Measurements from ENCODE around the gene DIS3L2. TPM values are rescaled to one million over a fixed set of nuclear protein-coding genes. Genes with fewer than 3 reads are reported as not detected.

The DIS3L2 gene
- total RNA-seq, 1 donor from 2014 or later = 34.3 TPM

- H3K4me3 Mint-ChIP-seq (ENCODE audit: unreplicated experiment) = no peak overlapping the region
- no peak overlapping the region for H3K27ac Mint-ChIP-seq (ENCODE audit: unreplicated experiment)
- peak; percentile 36 for DNase-seq (ENCODE audit: extremely low spot score, unreplicated experiment)
- no peak for TF ChIP-seq CTCF (IDR thresholded peaks at IDR 0.05)
- no peaks in the 10 kb centered on the region for H3K9me3 Mint-ChIP-seq (ENCODE audit: unreplicated experiment)
- H3K27me3 Mint-ChIP-seq (ENCODE audit: unreplicated experiment) = no peaks in the 10 kb centered on the region
- no peaks in the 10 kb centered on the region for H3K4me1 Mint-ChIP-seq (ENCODE audit: unreplicated experiment)
- H3K36me3 Mint-ChIP-seq (ENCODE audit: unreplicated experiment) = peaks cover 11% of the 10 kb centered on the region
Observed at GRCh38 chr2:232219932-232220331, 258.4 kb downstream of the DIS3L2 start.

- H3K36me3 Mint-ChIP-seq (ENCODE audit: unreplicated experiment) = peaks cover 2% of the 10 kb centered on the region
- H3K4me1 Mint-ChIP-seq (ENCODE audit: unreplicated experiment) = peaks cover 2% of the 10 kb centered on the region
- no peak overlapping the region for H3K4me3 Mint-ChIP-seq (ENCODE audit: unreplicated experiment)
- TF ChIP-seq CTCF (IDR thresholded peaks at IDR 0.05) = no peak
- H3K27me3 Mint-ChIP-seq (ENCODE audit: unreplicated experiment) = no peaks in the 10 kb centered on the region
- no peak for DNase-seq (ENCODE audit: extremely low spot score, unreplicated experiment)
- no peaks in the 10 kb centered on the region for H3K9me3 Mint-ChIP-seq (ENCODE audit: unreplicated experiment)
- no peak overlapping the region for H3K27ac Mint-ChIP-seq (ENCODE audit: unreplicated experiment)
Observed at GRCh38 chr2:232225429-232225828, 263.9 kb downstream of the DIS3L2 start.

GRCh38 chr2:232225895-232226294 is 264.4 kb downstream of the DIS3L2 start:
- no peak overlapping the region for H3K4me3 Mint-ChIP-seq (ENCODE audit: unreplicated experiment)
- no peak overlapping the region for H3K27ac Mint-ChIP-seq (ENCODE audit: unreplicated experiment)
- no peak for DNase-seq (ENCODE audit: extremely low spot score, unreplicated experiment)
- H3K36me3 Mint-ChIP-seq (ENCODE audit: unreplicated experiment) = peaks cover 2% of the 10 kb centered on the region
- no peak for TF ChIP-seq CTCF (IDR thresholded peaks at IDR 0.05)
- no peaks in the 10 kb centered on the region for H3K27me3 Mint-ChIP-seq (ENCODE audit: unreplicated experiment)
- H3K4me1 Mint-ChIP-seq (ENCODE audit: unreplicated experiment) = peaks cover 2% of the 10 kb centered on the region
- no peaks in the 10 kb centered on the region for H3K9me3 Mint-ChIP-seq (ENCODE audit: unreplicated experiment)

GRCh38 chr2:232228332-232228731 is 266.8 kb downstream of the DIS3L2 start:
- H3K9me3 Mint-ChIP-seq (ENCODE audit: unreplicated experiment) = no peaks in the 10 kb centered on the region
- peak; percentile 54 for DNase-seq (ENCODE audit: extremely low spot score, unreplicated experiment)
- H3K4me3 Mint-ChIP-seq (ENCODE audit: unreplicated experiment) = no peak overlapping the region
- peaks cover 2% of the 10 kb centered on the region for H3K4me1 Mint-ChIP-seq (ENCODE audit: unreplicated experiment)
- TF ChIP-seq CTCF (IDR thresholded peaks at IDR 0.05) = no peak
- H3K27ac Mint-ChIP-seq (ENCODE audit: unreplicated experiment) = no peak overlapping the region
- no peaks in the 10 kb centered on the region for H3K27me3 Mint-ChIP-seq (ENCODE audit: unreplicated experiment)
- H3K36me3 Mint-ChIP-seq (ENCODE audit: unreplicated experiment) = no peaks in the 10 kb centered on the region

GRCh38 chr2:232228971-232229894 is 267.7 kb downstream of the DIS3L2 start:
- DNase-seq (ENCODE audit: extremely low spot score, unreplicated experiment) = peak; percentile 53
- H3K4me1 Mint-ChIP-seq (ENCODE audit: unreplicated experiment) = peaks cover 2% of the 10 kb centered on the region
- H3K36me3 Mint-ChIP-seq (ENCODE audit: unreplicated experiment) = no peaks in the 10 kb centered on the region
- no peak for TF ChIP-seq CTCF (IDR thresholded peaks at IDR 0.05)
- no peaks in the 10 kb centered on the region for H3K27me3 Mint-ChIP-seq (ENCODE audit: unreplicated experiment)
- H3K4me3 Mint-ChIP-seq (ENCODE audit: unreplicated experiment) = no peak overlapping the region
- H3K27ac Mint-ChIP-seq (ENCODE audit: unreplicated experiment) = no peak overlapping the region
- no peaks in the 10 kb centered on the region for H3K9me3 Mint-ChIP-seq (ENCODE audit: unreplicated experiment)
